NCI-H2107 treated with DMSO at 0.1 percent for 48 hours (cell line): ENCODE data around the gene SFSWAP.

Source experiments
- DNase-seq: peaks from one replicate; lab custom pipeline; 2025; ENCODE audit not compliant: unreplicated experiment; lab: John Stamatoyannopoulos, UW

SFSWAP gene

DNA sequence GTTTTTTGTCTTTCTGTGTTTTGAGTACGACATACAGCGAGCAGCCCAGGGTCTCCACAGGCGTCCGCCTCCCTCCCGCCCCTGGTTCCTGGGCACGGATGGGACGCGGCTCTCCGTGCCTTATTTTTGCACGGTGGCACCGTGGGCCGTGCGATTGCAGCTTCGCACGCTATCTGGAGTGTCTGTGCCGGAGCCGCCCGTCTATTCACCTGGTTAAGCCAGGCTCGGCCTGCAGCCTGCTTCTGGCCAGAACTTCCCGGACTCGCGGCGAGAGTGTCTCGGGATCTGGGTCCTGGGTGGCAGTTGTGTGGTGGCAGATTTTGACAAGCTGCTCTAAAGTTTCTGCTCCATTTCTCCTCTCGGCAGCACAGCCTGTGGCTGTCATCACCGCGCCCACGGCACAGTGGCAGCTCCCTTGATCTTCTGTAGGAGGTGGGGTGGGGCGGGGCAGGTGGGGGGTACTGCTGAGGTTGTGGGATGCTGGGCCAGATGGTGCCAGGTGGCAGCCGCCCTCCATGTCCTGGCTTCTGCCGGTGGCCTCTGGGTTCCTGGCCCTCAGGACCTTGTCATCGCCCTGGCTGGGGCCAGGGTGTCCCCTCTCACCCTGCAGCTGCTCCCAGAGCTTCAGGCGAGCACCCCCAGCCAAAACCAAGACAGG lies 120.2 kb downstream of the SFSWAP start:
- no peak for DNase-seq

DNA sequence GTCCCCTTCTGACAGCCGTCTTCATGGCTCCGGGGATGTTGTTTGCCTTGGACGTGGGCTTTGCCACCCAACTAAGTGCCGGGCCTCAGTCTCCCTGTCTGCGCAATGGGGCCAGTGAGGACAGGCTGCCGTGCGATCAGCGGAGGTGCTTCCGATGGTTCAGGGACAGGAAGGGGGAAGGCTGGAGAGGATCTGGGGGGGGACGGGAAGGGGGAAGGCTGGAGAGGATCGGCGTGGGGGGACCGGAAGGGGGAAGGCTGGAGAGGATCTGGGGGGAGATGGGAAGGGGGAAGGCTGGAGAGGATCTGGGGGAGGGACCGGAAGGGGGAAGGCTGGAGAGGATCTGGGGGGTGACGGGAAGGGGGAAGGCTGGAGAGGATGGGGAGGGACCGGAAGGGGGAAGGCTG lies 120.7 kb downstream of the SFSWAP start:
- no peak for DNase-seq

DNA sequence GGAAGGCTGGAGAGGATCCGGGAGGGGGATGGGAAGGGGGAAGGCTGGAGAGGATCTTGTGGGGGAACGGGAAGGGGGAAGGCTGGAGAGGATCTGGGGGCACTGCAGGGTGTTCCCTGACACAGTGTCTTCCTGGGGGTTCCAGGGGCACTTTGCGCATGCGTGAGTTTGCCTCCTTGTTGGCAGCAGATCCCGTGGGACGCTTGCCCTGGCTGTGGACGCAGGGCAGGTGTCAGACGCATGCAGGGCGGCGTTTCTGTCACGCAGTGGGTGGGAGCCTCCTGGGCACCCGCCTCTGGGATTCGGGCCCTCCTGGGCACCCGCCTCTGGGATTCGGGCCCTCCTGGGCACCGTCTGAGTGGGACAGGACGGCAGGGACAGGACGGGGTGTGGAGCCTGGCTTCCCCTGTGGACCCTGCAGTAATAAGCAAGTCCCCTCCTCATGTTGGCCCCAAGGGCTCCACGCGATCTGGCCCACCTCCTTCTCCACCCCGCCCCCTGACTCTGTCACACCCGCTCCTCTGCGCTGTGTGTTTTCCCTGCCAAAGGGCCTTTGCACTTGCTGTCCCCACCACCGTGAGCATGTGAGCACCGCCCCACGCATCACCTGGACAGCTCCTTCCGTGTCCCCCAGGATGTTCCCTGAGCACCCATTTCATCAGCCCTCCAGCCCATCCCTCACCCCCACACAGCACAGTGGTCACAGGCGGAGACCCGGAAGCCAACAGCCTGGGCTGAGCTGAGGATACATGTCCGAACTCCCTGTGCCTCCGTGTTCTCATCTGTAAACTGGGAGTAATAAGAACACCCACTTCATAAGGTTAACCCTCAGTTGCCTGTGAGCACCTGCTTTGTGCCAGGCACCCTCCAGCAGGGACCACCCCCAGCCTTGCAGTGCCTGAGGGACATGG lies 121.7 kb downstream of the SFSWAP start:
- no peak for DNase-seq

DNA sequence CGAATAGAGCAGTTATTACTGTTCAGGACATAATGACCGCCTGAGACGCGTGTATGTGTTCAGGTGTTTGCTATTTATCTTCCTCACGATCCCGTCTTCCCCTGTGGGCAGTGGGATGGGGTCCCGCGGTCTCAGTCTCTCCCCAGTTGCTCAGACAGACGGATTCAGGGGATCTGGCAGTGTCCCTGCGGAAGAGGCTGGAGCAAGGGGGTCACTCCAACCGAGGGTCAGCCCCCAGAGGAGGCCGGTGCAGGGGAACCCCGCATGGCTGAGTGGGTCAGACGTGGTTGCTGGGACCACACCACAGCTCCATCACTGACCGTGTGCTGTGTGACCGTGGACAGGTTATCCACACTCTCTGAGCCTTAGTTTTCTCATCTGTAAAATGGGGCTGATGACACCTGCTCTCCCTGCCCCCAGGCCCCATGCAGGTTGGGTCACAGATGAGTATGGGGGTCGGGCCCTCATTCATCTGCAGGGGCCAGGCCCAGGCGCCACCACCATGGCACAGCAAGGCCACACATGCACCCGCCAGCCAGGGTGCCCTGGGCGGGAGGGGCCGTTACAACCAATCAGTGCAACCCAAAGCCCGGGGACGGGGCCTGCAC lies 122.5 kb downstream of the SFSWAP start:
- no peak for DNase-seq

DNA sequence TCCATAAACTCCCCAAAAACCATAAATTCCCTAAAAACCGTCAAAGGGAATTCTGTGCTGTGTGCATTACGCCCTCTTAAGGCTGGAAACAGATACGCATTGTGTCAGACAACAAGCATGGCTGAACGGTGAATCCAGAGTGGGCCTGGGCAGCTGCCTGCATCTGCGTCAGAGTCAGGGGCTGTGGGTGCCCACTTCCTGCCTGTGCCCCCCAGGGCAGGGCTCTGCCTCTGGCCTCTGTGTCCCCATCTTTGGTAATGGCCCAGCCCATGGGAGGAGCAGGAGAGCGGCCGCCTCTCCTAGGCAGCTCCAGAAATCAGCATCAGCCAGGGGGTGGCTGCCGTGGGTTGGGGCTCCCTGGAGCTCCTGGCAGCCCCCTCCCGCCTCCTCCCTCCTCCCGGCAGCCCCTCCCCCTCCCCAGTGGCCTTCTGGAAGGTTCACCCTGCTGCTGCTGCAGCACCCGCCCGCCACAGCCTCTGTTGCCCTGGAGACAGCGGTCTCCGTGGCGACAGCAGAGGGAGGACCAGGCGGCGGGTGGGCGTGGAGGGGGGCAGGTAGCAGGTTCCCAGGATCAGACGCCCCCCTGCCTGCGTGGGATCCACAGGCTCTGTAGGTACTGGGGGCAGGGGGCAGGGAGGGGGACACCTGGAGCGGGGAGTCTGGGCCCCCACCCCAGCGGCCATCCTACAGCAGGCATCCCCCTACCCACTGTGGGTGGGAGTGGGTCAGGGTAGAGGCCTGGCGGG lies 123.2 kb downstream of the SFSWAP start:
- no peak for DNase-seq

DNA sequence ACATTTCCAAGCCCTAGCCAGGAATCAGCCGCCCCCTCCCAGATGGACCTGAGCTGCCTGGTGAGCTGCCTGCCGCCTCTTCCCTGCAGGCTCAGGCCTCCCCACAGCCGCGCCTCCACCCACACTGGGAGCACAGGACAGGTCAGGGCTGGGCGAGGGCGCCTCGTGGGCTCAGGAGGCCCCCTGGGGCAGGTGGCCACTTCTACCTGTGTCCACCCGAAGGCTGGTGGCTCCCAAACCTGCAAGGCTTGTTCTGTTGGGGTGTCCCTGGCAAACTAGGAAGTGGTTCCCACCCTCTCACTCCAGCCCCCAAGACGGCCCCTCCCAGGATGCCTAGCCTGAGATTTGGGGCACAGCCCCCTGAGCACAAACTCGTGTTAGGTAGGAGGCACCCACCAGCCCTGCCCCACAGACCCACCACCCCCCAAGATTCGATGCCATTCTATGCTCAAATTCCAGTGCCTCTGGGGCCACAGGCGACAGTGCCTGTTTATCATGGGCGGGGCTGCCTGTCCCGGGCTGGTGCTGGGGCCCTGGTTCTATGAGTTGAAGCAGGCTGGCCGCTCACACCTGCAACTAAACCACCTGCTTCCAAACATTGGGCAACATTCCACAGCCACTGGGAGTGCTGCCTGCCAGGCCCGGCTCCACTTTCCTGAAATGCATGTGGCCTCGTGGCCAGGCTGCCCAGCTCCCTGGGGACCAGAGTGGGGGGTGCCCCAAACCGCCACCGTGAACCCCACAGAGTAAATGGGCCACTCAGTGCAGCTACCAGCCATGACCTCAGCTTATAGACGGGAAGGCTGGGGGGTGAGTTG lies 124.1 kb downstream of the SFSWAP start:
- no peak for DNase-seq

DNA sequence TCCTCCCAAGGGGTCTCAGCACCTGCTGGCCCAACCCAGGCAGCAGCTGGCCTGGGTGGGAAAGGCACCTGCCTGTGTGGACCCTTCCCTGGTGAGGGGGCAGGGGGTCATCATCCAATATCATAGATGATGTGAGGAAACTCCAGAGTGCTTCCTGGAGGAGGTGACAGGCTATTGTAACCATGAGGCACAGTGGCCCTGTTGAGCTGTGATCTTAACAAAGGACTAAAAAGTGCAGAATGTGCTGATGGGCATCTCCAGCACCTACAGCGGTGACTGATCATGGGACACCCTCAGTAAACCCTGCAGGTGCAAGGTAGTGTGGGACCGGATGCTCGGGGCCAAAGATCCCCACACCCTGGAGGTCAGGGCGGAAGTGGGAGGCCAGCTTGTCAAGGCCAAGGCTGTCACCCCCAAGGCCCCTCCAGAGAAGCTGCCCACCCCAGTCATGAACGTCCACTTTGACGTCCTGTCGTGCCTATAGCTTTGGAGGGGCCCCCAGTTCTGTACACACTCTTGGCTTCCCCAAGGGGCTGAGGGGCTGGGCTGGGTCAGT lies 124.8 kb downstream of the SFSWAP start:
- DNase-seq = no peak

DNA sequence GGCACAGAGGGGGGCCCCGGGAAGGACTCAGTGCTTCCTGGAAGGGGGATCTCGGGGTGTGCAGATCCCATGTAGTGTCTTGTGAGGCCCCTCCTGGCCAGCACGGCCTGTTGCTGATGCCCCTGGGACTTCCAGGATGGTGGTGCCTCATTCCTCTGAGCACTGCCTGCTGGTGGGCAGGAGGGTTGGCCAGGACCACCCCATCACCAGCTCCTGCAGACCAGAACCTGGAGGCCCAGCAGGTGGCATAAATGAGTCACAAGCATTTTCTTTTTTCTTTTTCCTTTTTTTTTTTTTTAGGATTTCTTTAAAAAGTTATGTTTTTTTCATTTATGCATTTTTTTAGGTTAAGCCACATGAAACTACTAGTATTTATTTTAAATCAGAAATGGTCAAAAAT lies 125.3 kb downstream of the SFSWAP start:
- DNase-seq = no peak

DNA sequence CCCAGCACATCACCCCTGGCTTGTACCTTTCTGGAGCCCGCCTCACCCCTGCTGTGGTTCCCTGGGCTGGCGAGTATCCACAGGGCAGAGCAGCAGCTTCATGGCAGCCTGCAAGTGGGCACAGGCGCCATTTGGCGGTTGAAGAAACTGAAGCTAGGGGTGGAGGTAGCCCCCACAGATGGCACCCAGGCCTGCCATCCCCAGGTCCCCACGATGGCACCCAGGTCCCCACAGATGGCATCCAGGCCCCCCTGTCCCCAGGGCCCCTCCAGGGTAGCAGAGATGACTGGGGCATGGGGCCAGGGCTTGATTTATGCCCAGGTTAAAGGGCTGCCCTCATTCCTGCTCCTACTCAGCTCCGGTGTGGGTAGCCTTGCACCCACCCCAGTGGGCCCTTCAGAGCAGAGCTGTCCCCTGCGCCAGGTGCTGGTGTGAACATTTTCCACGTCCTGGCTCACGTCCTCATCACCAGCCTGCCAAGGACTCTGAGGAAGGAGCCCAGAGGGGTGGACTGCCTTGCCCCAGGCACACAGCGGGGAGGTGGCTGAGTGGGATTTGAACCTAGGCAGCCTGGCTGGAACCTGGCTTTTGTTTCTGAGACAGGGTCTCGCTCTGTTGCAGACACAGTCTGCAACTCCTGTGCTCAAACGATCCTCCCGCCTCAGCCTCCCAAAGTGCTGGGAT lies 126.0 kb downstream of the SFSWAP start:
- no peak for DNase-seq

DNA sequence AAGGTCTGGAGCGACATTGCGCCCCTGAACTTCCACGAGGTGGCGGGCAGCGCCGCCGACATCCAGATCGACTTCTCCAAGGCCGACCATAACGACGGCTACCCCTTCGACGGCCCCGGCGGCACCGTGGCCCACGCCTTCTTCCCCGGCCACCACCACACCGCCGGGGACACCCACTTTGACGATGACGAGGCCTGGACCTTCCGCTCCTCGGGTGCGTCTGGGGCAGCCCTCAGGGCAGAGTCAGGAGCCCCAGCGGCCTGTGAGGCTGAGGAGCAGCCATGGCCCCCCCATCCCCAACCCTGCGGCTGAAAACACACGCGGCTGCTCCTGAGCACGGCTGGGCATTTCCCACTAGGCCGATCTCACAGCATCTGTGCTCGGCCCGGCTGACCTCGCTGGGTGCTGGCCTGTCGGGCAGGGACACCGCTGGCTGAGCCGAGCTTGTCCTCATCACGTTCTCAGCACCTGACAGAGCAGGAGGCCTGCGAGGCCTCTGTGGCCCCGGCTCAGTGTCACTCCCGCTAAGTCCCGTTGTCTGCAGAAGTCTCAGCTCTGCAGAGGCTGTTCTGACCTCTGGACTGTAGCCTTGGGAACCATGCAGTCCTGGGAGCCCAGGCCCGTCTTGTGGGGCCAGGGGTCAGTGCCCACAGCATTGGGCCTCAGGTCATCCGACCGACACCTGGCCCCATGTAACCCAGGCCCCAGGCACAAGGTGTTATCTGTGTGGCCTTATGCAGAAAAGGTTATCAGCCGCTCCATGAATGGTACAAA lies 129.9 kb downstream of the SFSWAP start:
- no peak for DNase-seq

DNA sequence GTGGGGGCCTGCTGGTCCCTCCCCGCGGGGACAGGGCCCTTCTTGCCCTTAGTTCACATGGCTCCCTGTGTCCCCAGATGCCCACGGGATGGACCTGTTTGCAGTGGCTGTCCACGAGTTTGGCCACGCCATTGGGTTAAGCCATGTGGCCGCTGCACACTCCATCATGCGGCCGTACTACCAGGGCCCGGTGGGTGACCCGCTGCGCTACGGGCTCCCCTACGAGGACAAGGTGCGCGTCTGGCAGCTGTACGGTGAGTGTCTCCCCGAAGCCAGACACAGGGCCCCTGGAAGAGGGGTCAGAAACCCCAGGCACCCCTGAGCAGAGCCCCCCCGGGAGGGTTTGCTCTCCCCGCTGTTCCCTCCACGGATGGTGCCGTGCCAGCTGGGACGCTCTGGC lies 130.7 kb downstream of the SFSWAP start:
- DNase-seq = no peak

DNA sequence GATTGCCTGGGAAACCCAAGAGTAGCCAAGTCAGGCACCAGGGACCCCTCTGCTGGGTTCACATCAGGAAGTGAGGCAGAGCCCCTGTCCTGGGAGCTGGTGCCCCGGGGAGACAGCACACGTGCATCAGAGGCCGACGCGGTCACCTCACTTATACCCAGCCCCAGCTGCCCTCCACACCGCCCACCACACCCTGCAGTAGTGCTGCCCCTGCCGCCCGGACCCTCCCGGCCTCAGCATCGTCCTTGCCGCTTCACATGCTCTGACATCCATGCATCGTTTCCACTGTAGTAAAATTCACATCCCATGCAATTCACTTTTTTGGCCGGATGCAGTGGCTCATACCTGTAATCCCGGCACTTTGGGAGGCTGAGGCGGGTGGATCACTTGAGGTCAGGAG lies 131.3 kb downstream of the SFSWAP start:
- DNase-seq = no peak

DNA sequence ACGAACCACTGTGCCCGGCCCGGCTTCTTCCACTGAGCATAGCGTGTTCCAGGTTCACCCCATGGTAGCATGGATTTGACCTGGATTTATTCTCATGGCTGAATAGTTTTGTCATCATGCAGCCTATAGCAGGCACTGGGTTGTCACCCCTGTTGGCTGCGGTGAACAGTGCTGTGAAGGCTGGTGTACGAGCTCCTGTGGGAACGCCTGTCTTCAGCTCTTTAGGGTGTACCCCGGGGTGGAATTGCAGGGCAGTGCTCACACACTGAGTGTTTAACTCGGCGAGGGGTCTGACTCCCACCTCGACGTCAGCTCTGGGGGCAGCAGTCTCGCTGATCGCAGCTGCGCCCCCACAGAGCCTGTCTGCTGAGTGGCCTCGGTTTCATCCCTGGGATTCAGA lies 132.6 kb downstream of the SFSWAP start:
- no peak for DNase-seq

DNA sequence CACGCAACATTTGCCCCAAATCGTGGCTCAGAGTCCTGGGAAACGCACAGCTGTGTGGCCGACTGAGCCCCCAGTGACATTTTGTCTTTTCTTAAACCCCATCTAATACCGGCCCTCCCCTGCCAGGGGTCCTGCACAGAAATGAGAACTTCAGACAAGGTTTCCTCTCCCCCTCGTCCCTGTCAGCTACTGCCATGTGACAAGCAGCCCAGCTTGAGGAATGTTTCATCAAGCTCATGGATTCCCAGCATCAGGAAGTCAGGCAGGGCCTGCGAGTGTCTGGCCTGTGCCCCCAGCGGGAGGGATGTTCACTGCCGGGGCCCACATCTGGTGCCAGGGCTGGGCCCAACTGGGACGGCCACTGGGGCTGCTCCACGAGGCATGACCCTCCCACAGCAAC lies 133.2 kb downstream of the SFSWAP start:
- DNase-seq = no peak

DNA sequence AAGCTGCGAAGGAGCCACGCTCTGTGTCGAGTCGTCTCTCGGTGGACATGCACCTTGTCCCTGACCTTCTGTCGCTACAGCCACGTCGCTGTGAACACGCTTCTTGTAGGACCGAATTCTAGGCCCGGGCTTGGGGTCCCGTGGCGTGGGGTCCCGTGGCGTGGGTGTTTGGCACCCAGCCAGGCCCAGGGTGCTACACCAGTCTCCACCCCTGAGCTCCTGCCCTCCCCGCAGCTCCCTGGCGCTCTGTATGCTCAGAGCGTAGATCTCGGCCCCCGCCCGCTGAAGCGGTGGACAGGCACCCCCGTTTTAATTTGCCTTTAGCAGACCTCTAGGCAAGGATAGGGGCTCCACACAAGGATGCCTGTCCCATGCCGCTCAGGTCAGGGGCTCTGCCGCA lies 133.8 kb downstream of the SFSWAP start:
- DNase-seq = no peak

DNA sequence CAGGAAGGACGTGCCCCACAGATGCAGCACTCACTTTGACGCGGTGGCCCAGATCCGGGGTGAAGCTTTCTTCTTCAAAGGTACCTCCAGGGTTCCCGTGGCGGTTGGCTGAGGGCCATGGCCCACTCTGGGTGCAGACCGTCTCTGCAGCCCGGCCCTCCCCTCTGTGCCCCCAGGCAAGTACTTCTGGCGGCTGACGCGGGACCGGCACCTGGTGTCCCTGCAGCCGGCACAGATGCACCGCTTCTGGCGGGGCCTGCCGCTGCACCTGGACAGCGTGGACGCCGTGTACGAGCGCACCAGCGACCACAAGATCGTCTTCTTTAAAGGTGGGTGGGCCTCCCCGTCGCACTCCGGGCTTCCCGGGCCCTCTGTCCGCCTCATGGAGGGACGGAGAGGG lies 134.2 kb downstream of the SFSWAP start:
- no peak for DNase-seq

DNA sequence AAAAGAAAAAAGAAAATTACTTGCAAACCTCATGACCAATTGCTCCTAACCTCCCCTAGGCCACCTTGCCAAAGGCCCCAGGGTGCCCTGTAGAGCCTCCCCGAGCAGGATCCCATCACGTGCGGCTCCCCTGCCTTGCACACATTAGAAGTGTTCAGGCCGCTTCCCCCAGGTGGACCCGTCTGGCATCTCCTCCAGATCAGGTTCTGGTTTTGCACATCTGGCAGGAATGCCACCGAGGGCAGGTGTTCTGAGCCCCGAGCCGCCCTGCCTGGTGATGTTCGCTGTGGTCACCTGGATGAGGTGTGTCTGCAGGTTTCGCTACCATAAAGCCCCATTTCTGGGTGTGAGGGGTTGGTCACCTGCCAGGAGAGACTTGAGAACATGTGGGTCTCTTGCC lies 136.6 kb downstream of the SFSWAP start:
- no peak for DNase-seq

DNA sequence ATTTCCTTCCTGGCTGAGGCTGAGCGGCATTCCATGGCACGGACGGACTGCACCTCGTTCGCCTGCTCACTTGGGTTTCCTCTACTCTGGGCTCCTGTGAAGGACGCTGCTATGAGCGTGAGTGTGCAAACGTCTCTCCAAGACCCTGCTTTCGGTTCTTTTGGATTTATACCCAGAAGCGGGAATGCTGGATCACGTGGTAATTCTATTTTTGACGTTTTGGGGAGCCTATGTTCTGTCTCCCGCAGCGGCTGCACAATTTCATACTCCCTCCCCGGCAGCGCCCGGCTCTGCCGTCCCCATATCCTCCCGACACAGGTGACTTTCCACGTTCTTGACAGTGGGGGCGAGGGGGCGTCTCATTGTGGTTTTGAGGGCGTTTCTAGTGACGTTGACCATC lies 137.9 kb downstream of the SFSWAP start:
- no peak for DNase-seq
